ENCODE measurements around the gene STARD8.
"Not testable (repeated sequence)": the region's sequence is repeated elsewhere in the genome, so short reads cannot be mapped to it uniquely, and the experiment has no call there.

STARD8 gene

GRCh38 chrX:68717663-68718442 lies 70.4 kb downstream of the STARD8 start:
- DNase-seq (no peak), ATAC-seq (no peak)

- ATAC-seq, result no peak
Observed at GRCh38 chrX:68718443-68718820, 71.0 kb downstream of the STARD8 start.

GRCh38 chrX:68719181-68719903 lies 71.9 kb downstream of the STARD8 start:
- ATAC-seq (no peak), DNase-seq (no peak)

More at GRCh38 chrX:68718443-68718820, 71.0 kb downstream of the STARD8 start:
- DNase-seq, result no peak

- no peak for DNase-seq
- ATAC-seq, result no peak
Observed at GRCh38 chrX:68719904-68720614, 72.6 kb downstream of the STARD8 start.

GRCh38 chrX:68720851-68721250 lies 73.4 kb downstream of the STARD8 start:
- DNase-seq, result no peak
- no peak for ATAC-seq

GRCh38 chrX:68721546-68721945 lies 74.1 kb downstream of the STARD8 start:
- no peak for DNase-seq

GRCh38 chrX:68721991-68722860 lies 74.8 kb downstream of the STARD8 start:
- ATAC-seq (no peak), DNase-seq (no peak)

More at GRCh38 chrX:68721546-68721945, 74.1 kb downstream of the STARD8 start:
- no peak for ATAC-seq

GRCh38 chrX:68723491-68724155 lies 76.2 kb downstream of the STARD8 start:
- ATAC-seq (no peak), DNase-seq (no peak)

- ATAC-seq (no peak), DNase-seq (no peak)
Observed at GRCh38 chrX:68724531-68725020, 77.1 kb downstream of the STARD8 start.

- ATAC-seq, result no peak
- DNase-seq, result no peak
Observed at GRCh38 chrX:68725756-68726365, 78.4 kb downstream of the STARD8 start.

GRCh38 chrX:68726366-68726765 lies 78.9 kb downstream of the STARD8 start:
- ATAC-seq (no peak), DNase-seq (no peak)

GRCh38 chrX:68727696-68728095 lies 80.2 kb downstream of the STARD8 start:
- no peak for DNase-seq
- ATAC-seq, result no peak

GRCh38 chrX:68728186-68728585 lies 80.7 kb downstream of the STARD8 start:
- ATAC-seq (no peak), DNase-seq (no peak)

- DNase-seq (no peak), ATAC-seq (no peak)
Observed at GRCh38 chrX:68731254-68731653, 83.8 kb downstream of the STARD8 start.

- ATAC-seq, result no peak
- DNase-seq, result peak; percentile 70
Observed at GRCh38 chrX:68732906-68733493, 85.5 kb downstream of the STARD8 start.

- DNase-seq (no peak), ATAC-seq (no peak)
Observed at GRCh38 chrX:68735266-68735665, 87.8 kb downstream of the STARD8 start.

- DNase-seq, ATAC-seq: not testable (repeated sequence)
Observed at GRCh38 chrX:68741864-68742263, 94.4 kb downstream of the STARD8 start.

- no peak for ATAC-seq
- no peak for DNase-seq
Observed at GRCh38 chrX:68743754-68744153, 96.3 kb downstream of the STARD8 start.

- no peak for ATAC-seq
- no peak for DNase-seq
Observed at GRCh38 chrX:68746988-68747387, 99.5 kb downstream of the STARD8 start.

GRCh38 chrX:68748030-68748429 lies 100.6 kb downstream of the STARD8 start:
- DNase-seq (no peak), ATAC-seq (no peak)
